ENCODE measurements around the gene SYTL2.

DNA sequence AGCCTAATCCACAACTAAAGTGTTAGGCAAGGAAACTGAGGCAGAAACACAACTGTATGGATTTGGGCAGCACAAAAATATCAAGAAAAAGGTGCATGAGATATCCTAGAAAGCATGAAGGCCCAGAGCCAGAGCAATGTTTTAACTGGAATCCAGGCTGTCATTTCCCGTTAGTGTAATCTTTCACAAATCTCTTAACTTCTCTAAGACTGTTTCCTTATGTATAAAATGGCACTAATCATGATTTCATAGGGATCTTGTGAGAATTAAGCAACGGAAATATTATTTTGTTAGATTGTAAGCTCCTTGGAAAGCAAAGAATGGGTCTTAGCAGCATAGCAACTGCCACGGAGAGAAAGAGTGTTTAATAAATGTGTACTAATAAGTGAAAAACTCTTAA lies 14.7 kb upstream of the SYTL2 start:
- TF ChIP-seq, protein P1, sequence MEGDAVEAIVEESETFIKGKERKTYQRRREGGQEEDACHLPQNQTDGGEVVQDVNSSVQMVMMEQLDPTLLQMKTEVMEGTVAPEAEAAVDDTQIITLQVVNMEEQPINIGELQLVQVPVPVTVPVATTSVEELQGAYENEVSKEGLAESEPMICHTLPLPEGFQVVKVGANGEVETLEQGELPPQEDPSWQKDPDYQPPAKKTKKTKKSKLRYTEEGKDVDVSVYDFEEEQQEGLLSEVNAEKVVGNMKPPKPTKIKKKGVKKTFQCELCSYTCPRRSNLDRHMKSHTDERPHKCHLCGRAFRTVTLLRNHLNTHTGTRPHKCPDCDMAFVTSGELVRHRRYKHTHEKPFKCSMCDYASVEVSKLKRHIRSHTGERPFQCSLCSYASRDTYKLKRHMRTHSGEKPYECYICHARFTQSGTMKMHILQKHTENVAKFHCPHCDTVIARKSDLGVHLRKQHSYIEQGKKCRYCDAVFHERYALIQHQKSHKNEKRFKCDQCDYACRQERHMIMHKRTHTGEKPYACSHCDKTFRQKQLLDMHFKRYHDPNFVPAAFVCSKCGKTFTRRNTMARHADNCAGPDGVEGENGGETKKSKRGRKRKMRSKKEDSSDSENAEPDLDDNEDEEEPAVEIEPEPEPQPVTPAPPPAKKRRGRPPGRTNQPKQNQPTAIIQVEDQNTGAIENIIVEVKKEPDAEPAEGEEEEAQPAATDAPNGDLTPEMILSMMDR (IDR thresholded peaks at IDR 0.05): no peak
- no peak for TF ChIP-seq POLR2A (IDR thresholded peaks at IDR 0.05)
